ENCODE results near the gene KLRC3.
"Not testable (repeated sequence)": the region's sequence is repeated elsewhere in the genome, so short reads cannot be mapped to it uniquely, and the experiment has no call there.

The KLRC3 gene

DNA sequence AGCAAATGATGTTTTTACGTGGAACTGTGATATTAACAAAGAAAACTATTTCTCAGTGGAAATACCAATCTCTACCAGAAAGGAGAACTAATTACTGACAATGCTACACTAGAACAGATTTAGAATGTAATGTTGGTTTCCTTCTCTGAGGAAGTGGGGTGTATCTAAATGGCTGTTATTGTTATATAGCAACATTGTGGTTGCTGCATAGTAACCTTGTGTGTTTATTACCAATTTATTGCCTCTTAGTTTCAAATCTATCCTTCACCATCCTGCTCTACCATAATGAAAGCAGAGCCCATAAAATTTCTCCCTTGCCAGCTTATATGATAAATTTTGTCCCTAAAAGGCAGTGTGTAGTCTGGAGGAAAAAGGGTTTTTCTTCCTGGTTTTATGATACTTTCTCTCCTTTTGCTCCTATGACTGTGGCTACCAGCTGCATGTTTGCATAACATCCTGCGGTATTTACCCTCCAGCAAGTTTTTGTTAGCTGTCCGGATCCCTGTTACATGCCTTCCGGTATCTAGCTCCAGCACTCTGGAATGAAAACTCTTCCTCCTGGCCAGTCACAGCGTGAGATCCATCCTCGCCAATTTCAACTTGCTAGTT, 24.9 kb downstream of the KLRC3 start:
- H3K4me3 ChIP-seq (ENCODE audit: control insufficient read depth, low read depth, low read length), result no peak overlapping the region
- peak; percentile 66 for DNase-seq (ENCODE audit: low read depth)
- TF ChIP-seq, protein P1, sequence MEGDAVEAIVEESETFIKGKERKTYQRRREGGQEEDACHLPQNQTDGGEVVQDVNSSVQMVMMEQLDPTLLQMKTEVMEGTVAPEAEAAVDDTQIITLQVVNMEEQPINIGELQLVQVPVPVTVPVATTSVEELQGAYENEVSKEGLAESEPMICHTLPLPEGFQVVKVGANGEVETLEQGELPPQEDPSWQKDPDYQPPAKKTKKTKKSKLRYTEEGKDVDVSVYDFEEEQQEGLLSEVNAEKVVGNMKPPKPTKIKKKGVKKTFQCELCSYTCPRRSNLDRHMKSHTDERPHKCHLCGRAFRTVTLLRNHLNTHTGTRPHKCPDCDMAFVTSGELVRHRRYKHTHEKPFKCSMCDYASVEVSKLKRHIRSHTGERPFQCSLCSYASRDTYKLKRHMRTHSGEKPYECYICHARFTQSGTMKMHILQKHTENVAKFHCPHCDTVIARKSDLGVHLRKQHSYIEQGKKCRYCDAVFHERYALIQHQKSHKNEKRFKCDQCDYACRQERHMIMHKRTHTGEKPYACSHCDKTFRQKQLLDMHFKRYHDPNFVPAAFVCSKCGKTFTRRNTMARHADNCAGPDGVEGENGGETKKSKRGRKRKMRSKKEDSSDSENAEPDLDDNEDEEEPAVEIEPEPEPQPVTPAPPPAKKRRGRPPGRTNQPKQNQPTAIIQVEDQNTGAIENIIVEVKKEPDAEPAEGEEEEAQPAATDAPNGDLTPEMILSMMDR (conservative IDR thresholded peaks at IDR 0.05; ENCODE audit: control insufficient read depth, insufficient read depth, low read depth, low read length), result no peak

DNA sequence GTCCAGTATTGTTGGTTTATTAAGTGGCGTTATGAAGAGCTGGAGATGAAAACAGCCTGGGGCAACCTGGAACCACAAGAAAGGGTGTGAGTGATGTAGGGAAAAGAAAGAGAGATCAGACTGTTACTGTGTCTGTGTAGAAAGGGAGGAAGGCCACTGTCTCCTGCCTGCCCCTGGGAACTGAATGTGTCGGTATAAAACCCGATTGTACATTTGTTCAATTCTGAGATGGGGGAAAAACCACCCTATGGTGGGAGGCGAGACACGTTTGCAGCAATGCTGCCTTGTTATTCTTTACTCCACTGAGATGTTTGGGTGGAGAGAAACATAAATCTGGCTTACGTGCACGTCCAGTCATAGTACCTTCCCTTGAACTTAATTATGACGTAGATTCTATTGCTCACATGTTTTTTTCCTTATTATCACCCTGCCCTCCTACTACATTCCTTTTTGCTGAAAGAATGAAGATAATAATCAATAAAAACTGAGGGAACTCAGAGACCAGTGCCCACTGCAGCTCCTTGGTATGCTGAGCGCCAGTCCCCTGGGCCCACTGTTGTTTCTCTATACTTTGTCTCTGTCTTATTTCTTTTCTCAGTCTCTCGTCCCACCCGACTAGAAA, 25.8 kb downstream of the KLRC3 start:
- not testable (repeated sequence) for DNase-seq (ENCODE audit: low read depth)

GRCh38 chr12:10393291-10393690, 27.1 kb downstream of the KLRC3 start:
- DNase-seq (ENCODE audit: low read depth), result no peak
- no peak overlapping the region for H3K4me3 ChIP-seq (ENCODE audit: control insufficient read depth, low read depth, low read length)
- TF ChIP-seq, protein P1 (conservative IDR thresholded peaks at IDR 0.05; ENCODE audit: control insufficient read depth, insufficient read depth, low read depth, low read length), result no peak

More for the DNA sequence above, 25.8 kb downstream of the KLRC3 start:
- H3K4me3 ChIP-seq (ENCODE audit: control insufficient read depth, low read depth, low read length), result not testable (repeated sequence)

DNA sequence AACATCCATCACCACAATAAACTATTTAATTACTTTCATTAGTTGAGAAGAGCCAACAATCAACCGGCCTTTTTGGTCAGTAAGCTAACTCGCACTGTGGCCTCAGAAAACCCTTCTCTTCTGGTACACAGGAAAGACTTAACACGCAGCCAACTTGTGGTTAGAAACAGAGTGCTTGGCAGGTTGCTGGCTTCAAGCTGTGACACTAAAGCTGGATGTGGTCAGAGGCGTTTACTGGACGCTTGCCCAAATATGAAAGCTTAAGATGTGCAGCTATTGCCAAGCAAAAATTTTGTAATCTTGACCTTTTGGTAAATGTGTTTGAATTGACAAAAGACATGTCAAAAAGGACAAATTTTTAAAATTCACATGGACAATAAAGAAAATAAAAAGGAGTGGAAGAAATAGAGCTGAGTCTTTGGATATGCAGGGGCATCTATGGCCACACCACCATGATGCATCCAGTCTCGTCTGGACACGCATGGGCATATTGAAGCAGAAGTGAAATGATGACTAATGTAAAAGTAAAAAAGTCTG, 27.9 kb downstream of the KLRC3 start:
- TF ChIP-seq, protein P1 (conservative IDR thresholded peaks at IDR 0.05; ENCODE audit: control insufficient read depth, insufficient read depth, low read depth, low read length), result no peak
- no peak overlapping the region for H3K4me3 ChIP-seq (ENCODE audit: control insufficient read depth, low read depth, low read length)
- DNase-seq (ENCODE audit: low read depth), result peak; percentile 94

GRCh38 chr12:10390991-10391390, 29.4 kb downstream of the KLRC3 start:
- not testable (repeated sequence) for DNase-seq (ENCODE audit: low read depth); H3K4me3 ChIP-seq (ENCODE audit: control insufficient read depth, low read depth, low read length)

GRCh38 chr12:10389904-10390303, 30.5 kb downstream of the KLRC3 start, which contains the start of gene KLRK1:
KLRK1 (minus strand) TSS chr12:10390041; CDS start chr12:10388810, 1,231 bp downstream.
- DNase-seq (ENCODE audit: low read depth), result no peak
- TF ChIP-seq, protein P1 (conservative IDR thresholded peaks at IDR 0.05; ENCODE audit: control insufficient read depth, insufficient read depth, low read depth, low read length), result no peak
- H3K4me3 ChIP-seq (ENCODE audit: control insufficient read depth, low read depth, low read length), result no peak within 1 kb of the TSS

GRCh38 chr12:10388624-10389413, 31.6 kb downstream of the KLRC3 start:
- TF ChIP-seq, protein P1 (conservative IDR thresholded peaks at IDR 0.05; ENCODE audit: control insufficient read depth, insufficient read depth, low read depth, low read length), result no peak
- DNase-seq (ENCODE audit: low read depth), result no peak
- no peak overlapping the region for H3K4me3 ChIP-seq (ENCODE audit: control insufficient read depth, low read depth, low read length)

DNA sequence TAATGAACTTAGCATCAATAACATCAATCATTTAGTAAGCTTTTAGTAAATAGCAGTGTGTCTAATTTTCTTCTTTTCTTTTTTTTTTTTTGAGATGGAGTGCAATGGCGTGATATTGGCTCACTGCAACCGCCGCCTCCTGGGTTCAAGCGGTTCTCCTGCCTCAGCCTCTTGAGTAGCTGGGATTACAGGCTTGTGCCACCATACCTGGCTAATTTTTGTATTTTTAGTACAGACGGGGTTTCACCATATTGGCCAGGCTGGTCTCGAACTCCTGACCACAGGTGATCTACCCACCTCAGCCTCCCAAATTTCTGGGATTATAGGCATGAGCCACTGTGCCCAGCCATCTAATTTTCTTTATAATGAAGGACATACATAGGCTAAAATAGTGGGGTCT, 32.9 kb downstream of the KLRC3 start:
- DNase-seq (ENCODE audit: low read depth); H3K4me3 ChIP-seq (ENCODE audit: control insufficient read depth, low read depth, low read length): not testable (repeated sequence)
